Kidney (tissue), 14 donors: ENCODE measurements around the gene DUSP8. TPM values are rescaled to one million over a fixed set of nuclear protein-coding genes. Genes with fewer than 3 reads are reported as not detected.

Experiments used
- DNase-seq, 5 donors: peaks; one replicate each; pipeline ENCODE4 v3.0.0-alpha.2; 2013 to 2020
- FAIRE-seq: peaks from 2 replicates; lab custom pipeline; 2012; peaks lifted over from hg19 to GRCh38; lab: Jason Lieb, UNC
- H3K27ac ChIP-seq, 2 donors: one replicate each; pipeline ENCODE4 v1.7.0; 2013; ENCODE audit warnings: low read depth in 2 of 2, low read length in 2 of 2, inconsistent platforms in 1 of 2
- H3K27me3 ChIP-seq: one replicate; pipeline ENCODE4 v1.7.1; 2013; ENCODE audit warnings: low read length, inconsistent platforms; ENCODE audit not compliant: control insufficient read depth, insufficient read depth
- H3K36me3 ChIP-seq, 3 donors: one replicate each; pipeline versions ENCODE4 v1.7.0 to v1.7.1; 2013; ENCODE audit warnings: low read length in 3 of 3, control low read depth in 1 of 3, inconsistent platforms in 1 of 3; ENCODE audit not compliant: insufficient read depth in 3 of 3, control insufficient read depth in 2 of 3
- H3K4me1 ChIP-seq, 3 donors: one replicate each; pipeline versions ENCODE4 v1.7.0 to v1.7.1; 2013; ENCODE audit warnings: low read length in 3 of 3, inconsistent platforms in 1 of 3, low read depth in 1 of 3; ENCODE audit not compliant: control insufficient read depth in 2 of 3, insufficient read depth in 2 of 3
- H3K4me3 ChIP-seq, 3 donors: one replicate each; pipeline versions ENCODE4 v1.7.0 to v1.8.1; 2013; ENCODE audit warnings: low read length in 3 of 3, control low read depth in 1 of 3, inconsistent platforms in 1 of 3
- H3K9ac ChIP-seq, 3 donors: one replicate each; pipeline versions ENCODE4 v1.7.0 to v1.7.1; 2013; ENCODE audit warnings: low read length in 3 of 3, control low read depth in 1 of 3, inconsistent platforms in 1 of 3
- H3K9me3 ChIP-seq, 3 donors: one replicate each; pipeline versions ENCODE4 v1.7.0 to v1.7.1; 2013; ENCODE audit warnings: low read length in 3 of 3, control low read depth in 1 of 3, inconsistent platforms in 1 of 3; ENCODE audit not compliant: control insufficient read depth in 2 of 3, insufficient read depth in 1 of 3
- intact Hi-C: fragments of 100-400 bp; cut with DNase I; formaldehyde crosslinking; loops from one replicate; pipeline ENCODE4 v1.11.1; 2022
- polyA plus RNA-seq: library from polyadenylated mRNA; stranded (reverse); fragments of 350-450 nt; fragmentation: Illumina TruSeq; extraction: RNeasy Lipid Tissue Mini Kit (QIAGEN cat#74804); gene quantifications from one replicate; pipeline ENCODE4 v1.2.3, GENCODE V29; 2014; ENCODE audit warnings: low read depth, low replicate concordance; ENCODE audit not compliant: insufficient read depth
- total RNA-seq: library from RNA; stranded (reverse); fragmentation: NEBNext Ultra II Directional; extraction: Animal tissue kit (Norgen Biotek cat#: 25700); gene quantifications from one replicate; pipeline ENCODE4 v1.2.1, GENCODE V29; 2021
- TF ChIP-seq, protein P1 (sequence below): IDR thresholded peaks from 3 replicates; pipeline ENCODE4 v1.5.1; 2012; ENCODE audit warnings: mild to moderate bottlenecking, moderate library complexity, borderline replicate concordance; ENCODE audit not compliant: insufficient read depth; ENCODE audit errors: extremely low read depth
- donor health status: control.
- donor health status: control.
- donor health status: control.
- donor health status: control.
- donor health status: control.
- donor health status: DM: yes; HTN: yes; CAD: no.
- donor health status: Normal renal cell carcinoma (clear cell type).

Gene DUSP8
- total and polyA plus RNA-seq, 2 donors from 2014 or later, result 1.9 to 9.1 TPM

DNA sequence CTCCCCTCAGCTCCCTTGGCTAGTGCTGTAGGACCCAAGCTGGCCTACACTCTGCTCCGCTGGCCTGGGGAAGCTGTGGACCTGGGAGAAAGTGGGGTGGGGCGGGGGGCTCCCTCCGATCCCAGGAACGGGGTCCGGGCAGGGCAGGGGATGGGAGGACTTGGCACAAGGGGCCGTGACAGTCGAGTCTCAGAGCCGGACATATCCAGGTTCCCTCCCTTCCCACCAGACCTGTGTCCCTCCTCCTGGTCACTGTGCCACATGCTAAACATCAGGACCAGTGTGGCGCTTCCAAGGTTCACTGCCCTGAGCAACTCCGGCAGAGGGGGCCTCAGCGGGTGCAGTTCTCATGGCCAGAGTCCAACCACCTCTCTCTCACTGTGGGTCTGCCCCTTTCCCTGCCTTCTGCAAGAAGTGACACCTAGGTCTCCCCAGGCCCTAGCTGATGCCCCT is 2.0 kb downstream of the DUSP8 start:
- Histone ChIP-seq H3K4me1 (peaks cover 0 to 19% (median 0%) of the 10 kb centered on the region in 3 donors), H3K9ac (no peak overlapping the region), H3K9me3 (no peaks in the 10 kb centered on the region), H3K27ac (no peak overlapping the region), H3K27me3 (no peaks in the 10 kb centered on the region), H3K36me3 (no peaks in the 10 kb centered on the region), H3K4me3 (peak overlapping the region in 1 of 3 donors; percentile 53)
- intact Hi-C loops, result no loop called here
- FAIRE-seq, result no peak
- peak in 2 of 5 donors; percentile 43 to 64 for DNase-seq
- TF ChIP-seq, protein P1, sequence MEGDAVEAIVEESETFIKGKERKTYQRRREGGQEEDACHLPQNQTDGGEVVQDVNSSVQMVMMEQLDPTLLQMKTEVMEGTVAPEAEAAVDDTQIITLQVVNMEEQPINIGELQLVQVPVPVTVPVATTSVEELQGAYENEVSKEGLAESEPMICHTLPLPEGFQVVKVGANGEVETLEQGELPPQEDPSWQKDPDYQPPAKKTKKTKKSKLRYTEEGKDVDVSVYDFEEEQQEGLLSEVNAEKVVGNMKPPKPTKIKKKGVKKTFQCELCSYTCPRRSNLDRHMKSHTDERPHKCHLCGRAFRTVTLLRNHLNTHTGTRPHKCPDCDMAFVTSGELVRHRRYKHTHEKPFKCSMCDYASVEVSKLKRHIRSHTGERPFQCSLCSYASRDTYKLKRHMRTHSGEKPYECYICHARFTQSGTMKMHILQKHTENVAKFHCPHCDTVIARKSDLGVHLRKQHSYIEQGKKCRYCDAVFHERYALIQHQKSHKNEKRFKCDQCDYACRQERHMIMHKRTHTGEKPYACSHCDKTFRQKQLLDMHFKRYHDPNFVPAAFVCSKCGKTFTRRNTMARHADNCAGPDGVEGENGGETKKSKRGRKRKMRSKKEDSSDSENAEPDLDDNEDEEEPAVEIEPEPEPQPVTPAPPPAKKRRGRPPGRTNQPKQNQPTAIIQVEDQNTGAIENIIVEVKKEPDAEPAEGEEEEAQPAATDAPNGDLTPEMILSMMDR, result no peak

DNA sequence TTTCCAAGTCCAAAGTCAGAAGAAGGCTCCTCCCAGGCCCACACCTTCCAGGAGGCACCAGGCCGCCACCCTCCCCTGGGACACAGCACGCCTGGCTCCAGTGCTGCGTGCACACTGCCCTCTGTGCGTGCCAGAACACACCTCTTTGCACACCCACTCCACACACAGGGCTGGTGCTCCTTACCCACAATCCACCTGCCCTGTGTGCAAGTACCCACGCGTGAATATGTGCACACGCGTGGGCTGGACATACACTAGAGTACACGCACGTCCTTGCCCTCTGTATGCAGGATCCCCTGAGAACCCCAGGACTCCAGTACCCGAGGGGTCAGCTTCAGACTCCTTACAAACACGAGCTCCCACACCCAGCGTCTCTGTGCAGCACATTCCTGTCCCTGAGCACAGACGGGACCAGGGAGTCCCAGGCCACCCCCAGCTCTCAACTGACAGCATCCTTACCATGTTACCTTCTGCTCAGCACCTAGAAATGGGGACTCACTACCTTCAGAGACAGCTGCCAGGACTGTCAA is 2.8 kb downstream of the DUSP8 start:
- intact Hi-C loops, result no loop called here

DNA sequence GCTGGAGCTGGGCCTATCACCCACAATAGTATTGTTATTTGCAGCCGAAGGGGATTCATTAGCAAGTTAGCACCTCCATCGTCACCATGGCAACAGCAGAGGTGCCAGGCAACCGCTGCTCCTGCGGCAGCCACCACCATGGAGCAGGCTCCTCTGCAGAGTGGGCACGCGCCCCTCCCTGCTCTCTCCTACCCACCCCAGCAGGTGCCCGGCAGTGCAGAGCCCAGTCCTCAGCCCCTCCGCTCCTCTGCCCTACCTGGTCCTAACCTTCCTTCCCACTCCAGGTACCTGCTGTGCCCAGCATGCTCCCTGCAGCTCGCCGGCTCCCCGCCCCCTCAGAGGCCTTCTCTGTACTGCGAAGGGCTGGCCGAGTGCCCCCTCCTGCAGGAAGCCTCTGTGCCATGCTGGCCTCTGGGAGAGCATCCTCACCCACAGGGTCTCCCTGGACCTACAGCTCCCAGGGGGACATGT is 3.6 kb downstream of the DUSP8 start:
- no peak for FAIRE-seq
- H3K9ac ChIP-seq, result no peak overlapping the region
- no peak overlapping the region for H3K27ac ChIP-seq
- H3K4me3 ChIP-seq, result no peak overlapping the region
- DNase-seq, result peak; percentile 73 to 79 (median 75)
- intact Hi-C loops, result no loop called here
- H3K9me3 ChIP-seq, result no peaks in the 10 kb centered on the region
- no peaks in the 10 kb centered on the region for H3K36me3 ChIP-seq
- H3K4me1 ChIP-seq, result peaks cover 0 to 9% (median 0%) of the 10 kb centered on the region in 3 donors
- H3K27me3 ChIP-seq, result no peaks in the 10 kb centered on the region
- TF ChIP-seq, protein P1, result no peak

More for the DNA sequence above, 2.8 kb downstream of the DUSP8 start:
- FAIRE-seq (no peak), DNase-seq (peak in 1 of 5 donors; percentile 49)
- H3K9me3 ChIP-seq, result no peaks in the 10 kb centered on the region
- peaks cover 0 to 18% (median 0%) of the 10 kb centered on the region in 3 donors for H3K4me1 ChIP-seq
- H3K27me3 ChIP-seq, result no peaks in the 10 kb centered on the region
- H3K4me3 ChIP-seq, result no peak overlapping the region
- TF ChIP-seq, protein P1, result no peak
- H3K36me3 ChIP-seq, result no peaks in the 10 kb centered on the region
- no peak overlapping the region for H3K27ac ChIP-seq
- no peak overlapping the region for H3K9ac ChIP-seq

DNA sequence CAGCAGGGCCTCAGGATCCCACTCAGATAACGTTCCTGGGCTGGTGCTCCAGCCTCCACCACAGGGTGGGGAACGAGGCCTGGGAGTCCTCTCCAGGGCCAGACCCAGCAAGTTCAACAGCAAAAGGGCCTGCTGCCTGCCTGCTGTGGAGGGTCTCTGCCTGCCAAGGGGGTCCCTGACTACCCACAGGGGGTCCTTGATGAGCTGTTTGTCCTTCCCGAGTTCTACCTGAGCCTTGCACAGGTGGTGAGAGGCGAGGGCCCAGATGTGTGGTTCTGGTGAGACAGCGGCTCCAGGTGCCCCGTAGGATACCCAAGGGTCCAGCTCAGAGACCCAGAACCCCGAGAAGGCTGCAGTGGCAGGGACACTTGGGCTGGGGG is 4.4 kb downstream of the DUSP8 start:
- peaks cover 0 to 6% (median 0%) of the 10 kb centered on the region in 3 donors for H3K4me1 ChIP-seq
- H3K36me3 ChIP-seq, result no peaks in the 10 kb centered on the region
- H3K9ac ChIP-seq, result no peak overlapping the region
- TF ChIP-seq, protein P1, result no peak
- peak in 1 of 5 donors; percentile 40 for DNase-seq
- intact Hi-C loops, result no loop called here
- FAIRE-seq, result no peak
- H3K27ac ChIP-seq, result no peak overlapping the region
- H3K4me3 ChIP-seq, result no peak overlapping the region
- no peaks in the 10 kb centered on the region for H3K9me3 ChIP-seq
- no peaks in the 10 kb centered on the region for H3K27me3 ChIP-seq
